DMS153 treated with DMSO at 0.1 percent for 48 hours (cell line): ENCODE measurements around the gene NFATC2.

ENCODE experiments used
- DNase-seq: peaks from one replicate; lab custom pipeline; 2025; ENCODE audit not compliant: unreplicated experiment; lab: John Stamatoyannopoulos, UW

The NFATC2 gene

GRCh38 chr20:51456511-51457509 is 85.7 kb downstream of the NFATC2 start:
- peak; percentile 33 for DNase-seq

GRCh38 chr20:51454250-51454865 is 88.2 kb downstream of the NFATC2 start:
- no peak for DNase-seq

GRCh38 chr20:51452734-51453365 is 89.7 kb downstream of the NFATC2 start:
- DNase-seq = no peak

GRCh38 chr20:51452091-51452613 is 90.4 kb downstream of the NFATC2 start:
- no peak for DNase-seq

GRCh38 chr20:51451484-51451883 is 91.0 kb downstream of the NFATC2 start:
- no peak for DNase-seq

GRCh38 chr20:51450984-51451383 is 91.5 kb downstream of the NFATC2 start:
- DNase-seq = no peak

GRCh38 chr20:51450221-51450712 is 92.3 kb downstream of the NFATC2 start:
- no peak for DNase-seq

GRCh38 chr20:51449498-51450220 is 92.9 kb downstream of the NFATC2 start:
- DNase-seq = no peak

GRCh38 chr20:51447765-51448148 is 94.8 kb downstream of the NFATC2 start:
- no peak for DNase-seq

- no peak for DNase-seq
Observed at GRCh38 chr20:51447097-51447764, 95.3 kb downstream of the NFATC2 start.

GRCh38 chr20:51446656-51447055 is 95.9 kb downstream of the NFATC2 start:
- DNase-seq = no peak

GRCh38 chr20:51446230-51446629 is 96.3 kb downstream of the NFATC2 start:
- no peak for DNase-seq

GRCh38 chr20:51445591-51445990 is 96.9 kb downstream of the NFATC2 start:
- DNase-seq = no peak

GRCh38 chr20:51444922-51445438 is 97.5 kb downstream of the NFATC2 start:
- DNase-seq = no peak

- no peak for DNase-seq
Observed at GRCh38 chr20:51444467-51444866, 98.1 kb downstream of the NFATC2 start.

GRCh38 chr20:51442602-51443001 is 99.9 kb downstream of the NFATC2 start:
- DNase-seq = no peak

GRCh38 chr20:51440589-51440988 is 101.9 kb downstream of the NFATC2 start:
- no peak for DNase-seq

- DNase-seq = no peak
Observed at GRCh38 chr20:51439160-51439689, 103.3 kb downstream of the NFATC2 start.

GRCh38 chr20:51438136-51438535 is 104.4 kb downstream of the NFATC2 start:
- no peak for DNase-seq
